ENCODE measurements around the gene CCL5.

DNA sequence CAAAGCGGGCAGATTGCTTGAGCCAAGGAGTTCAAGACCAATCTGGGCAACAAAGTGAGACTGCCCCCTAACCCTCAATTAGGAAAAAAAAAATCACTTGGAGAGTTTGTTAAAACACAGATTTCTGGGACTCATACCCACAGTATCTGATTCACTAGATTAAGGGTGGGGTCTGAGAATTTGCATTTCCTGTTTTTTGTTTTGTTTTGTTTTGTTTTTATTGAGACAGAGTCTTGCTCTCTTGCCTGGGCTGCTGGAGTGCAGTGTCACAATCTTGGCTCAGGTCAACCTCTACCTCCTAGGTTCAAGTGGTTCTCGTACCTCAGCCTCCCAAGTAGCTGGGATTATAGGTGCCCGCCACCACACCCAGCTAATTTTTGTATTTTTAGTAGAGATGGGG, 12.6 kb downstream of the CCL5 start:
- TF ChIP-seq GABPA (IDR thresholded peaks at IDR 0.05; ENCODE audit: low read depth) (no peak), SPI1 (IDR thresholded peaks at IDR 0.05; ENCODE audit: borderline replicate concordance, insufficient read depth, low read depth, low read length) (no peak)

All from GM12878 (cell line).